Measurements from ENCODE around the gene CLASP2. TPM values are rescaled to one million over a fixed set of nuclear protein-coding genes. Genes with fewer than 3 reads are reported as not detected.
"Not testable (repeated sequence)": the region's sequence is repeated elsewhere in the genome, so short reads cannot be mapped to it uniquely, and the experiment has no call there.

Gene CLASP2
- total and polyA plus RNA-seq, 7 experiments from 2014 or later = 7.4 to 83.8 (median 70.5) TPM

GRCh38 chr3:33458446-33458845 lies 259.6 kb downstream of the CLASP2 start:
- H3K9me3 Mint-ChIP-seq = peaks cover 0 to 74% (median 28%) of the 10 kb centered on the region in 11 donors
- CTCF ChIA-PET = no interaction called here

GRCh38 chr3:33456756-33457155 lies 261.3 kb downstream of the CLASP2 start:
- peaks cover 8 to 35% (median 27%) of the 10 kb centered on the region in 5 donors for H3K36me3 Mint-ChIP-seq
- no peaks in the 10 kb centered on the region for H3K27me3 Mint-ChIP-seq

More at GRCh38 chr3:33458446-33458845, 259.6 kb downstream of the CLASP2 start:
- Mint-ChIP-seq H3K36me3 (peaks cover 8 to 46% (median 36%) of the 10 kb centered on the region in 5 donors), H3K27ac (no peak overlapping the region), H3K4me3 (no peak overlapping the region), H3K27me3 (no peaks in the 10 kb centered on the region), H3K4me1 (peaks cover 0 to 7% (median 6%) of the 10 kb centered on the region in 7 donors)
- Histone ChIP-seq H3K4me3 (ENCODE audit: low read length) (no peak overlapping the region), H3K27ac (ENCODE audit: low read depth, low read length) (no peak overlapping the region), H3K27me3 (ENCODE audit: control insufficient read depth in 2 of 2, insufficient read depth in 2 of 2, low read length in 2 of 2) (no peaks in the 10 kb centered on the region), H3K36me3 (ENCODE audit: control insufficient read depth in 2 of 3, insufficient read depth in 3 of 3, low read length in 3 of 3) (no peaks in the 10 kb centered on the region), H3K9me3 (ENCODE audit: control insufficient read depth in 2 of 3, low read length in 3 of 3) (peaks cover 0 to 14% (median 0%) of the 10 kb centered on the region in 3 experiments), H3K4me1 (ENCODE audit: control insufficient read depth in 2 of 2, insufficient read depth in 2 of 2, low read length in 2 of 2) (no peaks in the 10 kb centered on the region)
- no peak for DNase-seq
- intact Hi-C loops (cut with micrococcal nuclease) = no loop called here
- POLR2A ChIA-PET = no interaction called here
- no peak for ATAC-seq

DNA sequence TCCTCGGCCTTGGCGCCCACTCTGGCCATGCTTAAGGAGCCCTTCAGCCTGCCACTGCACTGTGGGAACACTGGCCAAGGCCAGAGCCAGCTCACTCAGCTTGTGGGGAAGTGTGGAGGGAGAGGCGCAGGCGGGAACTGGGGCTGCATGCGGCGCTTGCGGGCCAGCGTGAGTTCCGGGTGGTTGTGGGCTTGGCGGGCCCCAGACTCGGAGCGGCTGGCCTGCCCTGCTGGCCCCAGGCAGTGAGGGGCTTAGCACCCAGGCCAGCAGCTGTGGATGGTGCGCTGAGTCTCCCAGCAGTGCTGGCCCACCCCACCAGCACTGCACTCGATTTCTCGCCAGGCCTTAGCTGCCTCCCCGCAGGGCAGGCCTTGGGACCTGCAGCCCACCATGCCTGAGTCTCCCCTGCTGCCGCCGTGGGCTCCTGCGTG lies 264.7 kb downstream of the CLASP2 start:
- no peak overlapping the region for H3K4me3 ChIP-seq (ENCODE audit: low read length)
- intact Hi-C loops (cut with micrococcal nuclease) = no loop called here
- POLR2A ChIA-PET = no interaction called here

More at GRCh38 chr3:33456756-33457155, 261.3 kb downstream of the CLASP2 start:
- Mint-ChIP-seq H3K4me3 (no peak overlapping the region), H3K27ac (no peak overlapping the region), H3K9me3 (peaks cover 5 to 71% (median 26%) of the 10 kb centered on the region in 11 donors), H3K4me1 (peaks cover 0 to 7% (median 6%) of the 10 kb centered on the region in 7 donors)
- CTCF ChIA-PET = no interaction called here
- no peaks in the 10 kb centered on the region for H3K4me1 ChIP-seq (ENCODE audit: control insufficient read depth in 2 of 2, insufficient read depth in 2 of 2, low read length in 2 of 2)
- no peak for DNase-seq
- intact Hi-C loops (cut with micrococcal nuclease) = no loop called here
- H3K9me3 ChIP-seq (ENCODE audit: control insufficient read depth in 2 of 3, low read length in 3 of 3) = peaks cover 0 to 14% (median 0%) of the 10 kb centered on the region in 3 experiments
- no peak overlapping the region for H3K4me3 ChIP-seq (ENCODE audit: low read length)
- H3K27ac ChIP-seq (ENCODE audit: low read depth, low read length) = no peak overlapping the region
- no peaks in the 10 kb centered on the region for H3K27me3 ChIP-seq (ENCODE audit: control insufficient read depth in 2 of 2, insufficient read depth in 2 of 2, low read length in 2 of 2)
- no peaks in the 10 kb centered on the region for H3K36me3 ChIP-seq (ENCODE audit: control insufficient read depth in 2 of 3, insufficient read depth in 3 of 3, low read length in 3 of 3)
- POLR2A ChIA-PET = interaction anchor here (0.6 kb wide), 2 partner anchors 31 to 287 kb away, joined by 3 read pairs; no protein-coding TSS in a partner anchor
- no peak for ATAC-seq

GRCh38 chr3:33451994-33452393 lies 266.1 kb downstream of the CLASP2 start:
- CTCF ChIA-PET; H3K4me3 ChIP-seq (ENCODE audit: low read length); H3K27ac Mint-ChIP-seq; H3K4me3 Mint-ChIP-seq; intact Hi-C loops (cut with micrococcal nuclease); DNase-seq; H3K27me3 Mint-ChIP-seq; H3K9me3 ChIP-seq (ENCODE audit: control insufficient read depth in 2 of 3, low read length in 3 of 3); POLR2A ChIA-PET; H3K27ac ChIP-seq (ENCODE audit: low read depth, low read length); ATAC-seq; H3K36me3 ChIP-seq (ENCODE audit: control insufficient read depth in 2 of 3, insufficient read depth in 3 of 3, low read length in 3 of 3); H3K4me1 ChIP-seq (ENCODE audit: control insufficient read depth in 2 of 2, insufficient read depth in 2 of 2, low read length in 2 of 2); H3K27me3 ChIP-seq (ENCODE audit: control insufficient read depth in 2 of 2, insufficient read depth in 2 of 2, low read length in 2 of 2): not testable (repeated sequence)
- Mint-ChIP-seq H3K9me3 (peaks cover 0 to 41% (median 6%) of the 10 kb centered on the region in 11 donors), H3K36me3 (peaks cover 0 to 14% (median 9%) of the 10 kb centered on the region in 5 donors), H3K4me1 (peaks cover 7 to 18% (median 17%) of the 10 kb centered on the region in 7 donors)

More for the DNA sequence above, 264.7 kb downstream of the CLASP2 start:
- ATAC-seq (no peak), DNase-seq (no peak)
- Histone ChIP-seq H3K9me3 (ENCODE audit: control insufficient read depth in 2 of 3, low read length in 3 of 3) (peaks cover 0 to 6% (median 0%) of the 10 kb centered on the region in 3 experiments), H3K27ac (ENCODE audit: low read depth, low read length) (no peak overlapping the region), H3K4me1 (ENCODE audit: control insufficient read depth in 2 of 2, insufficient read depth in 2 of 2, low read length in 2 of 2) (no peaks in the 10 kb centered on the region), H3K27me3 (ENCODE audit: control insufficient read depth in 2 of 2, insufficient read depth in 2 of 2, low read length in 2 of 2) (no peaks in the 10 kb centered on the region), H3K36me3 (ENCODE audit: control insufficient read depth in 2 of 3, insufficient read depth in 3 of 3, low read length in 3 of 3) (no peaks in the 10 kb centered on the region)
- CTCF ChIA-PET = no interaction called here
- H3K27ac Mint-ChIP-seq = no peak overlapping the region
- H3K4me3 Mint-ChIP-seq = no peak overlapping the region
- H3K9me3 Mint-ChIP-seq = peaks cover 0 to 49% (median 10%) of the 10 kb centered on the region in 11 donors
- H3K27me3 Mint-ChIP-seq = no peaks in the 10 kb centered on the region
- peaks cover 0 to 7% (median 6%) of the 10 kb centered on the region in 7 donors for H3K4me1 Mint-ChIP-seq
- H3K36me3 Mint-ChIP-seq = peaks cover 0 to 20% (median 15%) of the 10 kb centered on the region in 5 donors

DNA sequence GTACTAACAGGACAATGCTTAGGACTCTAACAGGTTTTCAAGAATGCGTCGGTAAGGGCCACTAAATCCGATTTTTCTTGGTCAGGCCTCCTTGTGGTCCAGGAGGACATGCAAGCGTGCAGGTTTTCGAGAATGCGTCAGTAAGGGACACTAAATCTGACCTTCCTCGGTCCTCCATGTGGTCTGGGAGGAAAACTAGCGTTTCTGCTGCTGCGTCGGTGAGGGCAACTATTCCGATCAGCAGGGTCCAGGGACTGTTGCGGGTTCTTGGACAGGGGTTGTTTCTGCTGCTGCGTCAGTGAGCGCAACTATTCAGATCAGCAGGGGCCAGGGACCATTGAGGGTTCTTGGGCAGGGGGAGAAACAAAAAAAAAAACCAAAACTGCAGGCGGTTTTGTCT lies 270.1 kb downstream of the CLASP2 start:
- Histone ChIP-seq H3K27ac (ENCODE audit: low read depth, low read length) (no peak overlapping the region), H3K4me1 (ENCODE audit: control insufficient read depth in 2 of 2, insufficient read depth in 2 of 2, low read length in 2 of 2) (no peaks in the 10 kb centered on the region), H3K36me3 (ENCODE audit: control insufficient read depth in 2 of 3, insufficient read depth in 3 of 3, low read length in 3 of 3) (no peaks in the 10 kb centered on the region), H3K4me3 (ENCODE audit: low read length) (no peak overlapping the region), H3K9me3 (ENCODE audit: control insufficient read depth in 2 of 3, low read length in 3 of 3) (no peaks in the 10 kb centered on the region), H3K27me3 (ENCODE audit: control insufficient read depth in 2 of 2, insufficient read depth in 2 of 2, low read length in 2 of 2) (no peaks in the 10 kb centered on the region)
- H3K9me3 Mint-ChIP-seq = peaks cover 0 to 12% (median 0%) of the 10 kb centered on the region in 11 donors
- intact Hi-C loops (cut with micrococcal nuclease) = loop anchor here in 1 of 2 donors (10.0 kb wide), 1 partner anchor 1053 kb away; the partner anchor contains the start of gene CMTM7
- peaks cover 0 to 2% (median 0%) of the 10 kb centered on the region in 5 donors for H3K36me3 Mint-ChIP-seq
- H3K27me3 Mint-ChIP-seq = no peaks in the 10 kb centered on the region
- H3K4me3 Mint-ChIP-seq = peak overlapping the region in 4 of 10 donors; percentile 14 to 85 (median 84)
- ChIA-PET CTCF (no interaction called here), POLR2A (no interaction called here)
- H3K27ac Mint-ChIP-seq = peak overlapping the region in 1 of 9 donors; percentile 62
- ATAC-seq (no peak), DNase-seq (no peak)
- peaks cover 10 to 19% (median 17%) of the 10 kb centered on the region in 7 donors for H3K4me1 Mint-ChIP-seq

DNA sequence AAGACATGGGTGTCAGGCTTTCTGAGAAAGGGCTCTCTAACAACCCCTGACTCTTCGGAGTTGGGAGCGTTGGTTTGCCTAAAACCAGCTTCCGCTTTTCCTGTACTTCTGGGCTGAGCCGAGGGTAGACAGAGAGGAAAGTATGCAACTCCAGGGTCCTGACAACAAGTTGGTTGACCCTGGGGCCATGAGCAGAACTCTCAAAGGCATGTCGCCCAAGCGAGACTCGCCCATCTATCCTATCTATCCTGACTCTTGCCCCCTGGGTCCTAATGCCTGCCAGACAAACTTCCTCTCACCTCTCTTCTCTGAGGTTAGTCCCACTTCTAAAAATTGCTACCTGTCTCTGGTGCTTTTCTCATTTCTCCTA lies 270.8 kb downstream of the CLASP2 start:
- H3K27me3 Mint-ChIP-seq; ATAC-seq; H3K36me3 ChIP-seq (ENCODE audit: control insufficient read depth in 2 of 3, insufficient read depth in 3 of 3, low read length in 3 of 3); DNase-seq; POLR2A ChIA-PET; H3K4me1 ChIP-seq (ENCODE audit: control insufficient read depth in 2 of 2, insufficient read depth in 2 of 2, low read length in 2 of 2); CTCF ChIA-PET; H3K9me3 ChIP-seq (ENCODE audit: control insufficient read depth in 2 of 3, low read length in 3 of 3); H3K9me3 Mint-ChIP-seq; H3K36me3 Mint-ChIP-seq; H3K27ac ChIP-seq (ENCODE audit: low read depth, low read length); H3K27me3 ChIP-seq (ENCODE audit: control insufficient read depth in 2 of 2, insufficient read depth in 2 of 2, low read length in 2 of 2): not testable (repeated sequence)
- H3K4me1 Mint-ChIP-seq = peaks cover 10 to 21% (median 19%) of the 10 kb centered on the region in 7 donors
- H3K27ac Mint-ChIP-seq = peak overlapping the region in 5 of 9 donors; percentile 3 to 63 (median 49)
- intact Hi-C loops (cut with micrococcal nuclease) = loop anchor here in 1 of 2 donors (10.0 kb wide), 1 partner anchor 1052 kb away; the partner anchor contains the start of gene CMTM7
- peak overlapping the region; percentile 30 for H3K4me3 ChIP-seq (ENCODE audit: low read length)
- peak overlapping the region; percentile 77 to 88 (median 85) for H3K4me3 Mint-ChIP-seq
